ENCODE data around the gene CFAP119. TPM values are rescaled to one million over a fixed set of nuclear protein-coding genes. Genes with fewer than 3 reads are reported as not detected.
A peak's percentile ranks its signal among the peaks of the same experiment; 100 is the strongest.

The CFAP119 gene
- total and polyA plus RNA-seq, 4 donors, result 0.33 to 2.7 (median 1.2) TPM

DNA sequence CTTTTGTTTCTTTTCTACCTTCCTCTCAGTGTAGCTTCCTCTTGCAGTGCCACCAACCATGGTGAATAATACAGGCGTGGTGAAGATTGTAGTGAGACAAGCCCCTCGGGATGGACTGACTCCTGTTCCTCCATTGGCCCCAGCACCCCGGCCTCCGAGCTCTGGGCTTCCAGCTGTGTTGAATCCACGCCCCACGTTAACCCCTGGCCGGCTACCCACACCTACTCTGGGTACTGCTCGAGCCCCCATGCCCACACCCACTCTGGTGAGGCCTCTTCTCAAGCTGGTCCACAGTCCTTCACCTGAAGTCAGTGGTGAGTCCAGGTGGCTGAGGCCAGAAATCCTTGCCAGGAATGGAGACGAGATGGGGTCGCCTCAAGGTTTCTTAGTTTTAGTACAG, 38.9 kb downstream of the CFAP119 start:
- H3K27me3 ChIP-seq (ENCODE audit: control insufficient read depth in 4 of 4, insufficient read depth in 4 of 4, low read length in 3 of 4), result no peaks in the 10 kb centered on the region
- no peak overlapping the region for H3K27ac ChIP-seq (ENCODE audit: low read depth in 1 of 2, low read length in 2 of 2)
- 95% methylated on average over 10 of the region's 10 CpGs for WGBS
- no peak for DNase-seq (ENCODE audit: low spot score)
- H3K36me3 ChIP-seq (ENCODE audit: control insufficient read depth in 4 of 4, insufficient read depth in 3 of 4, low read depth in 1 of 4, low read length in 3 of 4), result peaks cover 48 to 65% (median 53%) of the 10 kb centered on the region in 4 donors
- TF ChIP-seq YY1 (IDR thresholded peaks at IDR 0.05) (no peak), HNF4G (IDR thresholded peaks at IDR 0.05) (no peak)
- H3K9me3 ChIP-seq (ENCODE audit: control insufficient read depth in 4 of 4, low read length in 3 of 4), result no peaks in the 10 kb centered on the region
- no peak overlapping the region for H3K4me3 ChIP-seq (ENCODE audit: low read depth in 1 of 3, low read length in 3 of 3)
- H3K4me1 ChIP-seq (ENCODE audit: control insufficient read depth in 4 of 4, insufficient read depth in 4 of 4, low read length in 3 of 4), result peaks cover 0 to 21% (median 5%) of the 10 kb centered on the region in 4 donors
- no peak overlapping the region for H3K9ac ChIP-seq (ENCODE audit: low read depth in 1 of 2, low read length in 2 of 2)

DNA sequence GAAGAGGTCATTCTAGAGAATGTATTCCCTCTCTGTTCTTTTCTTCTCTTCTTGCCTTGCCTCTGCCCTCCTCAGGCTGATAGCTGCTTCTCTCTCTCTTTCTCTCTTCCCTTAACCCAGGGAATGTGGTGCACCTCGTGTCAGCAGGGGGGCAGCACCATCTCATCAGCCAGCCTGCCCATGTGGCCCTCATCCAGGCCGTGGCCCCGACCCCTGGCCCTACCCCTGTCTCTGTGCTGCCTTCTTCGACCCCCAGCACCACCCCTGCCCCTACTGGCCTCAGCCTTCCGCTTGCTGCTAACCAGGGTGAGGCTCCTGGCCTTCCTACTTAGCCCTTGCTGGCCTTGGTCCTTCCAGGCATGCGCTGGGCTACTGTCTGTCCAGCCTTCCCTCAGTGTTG, 39.4 kb downstream of the CFAP119 start:
- Histone ChIP-seq H3K36me3 (ENCODE audit: control insufficient read depth in 4 of 4, insufficient read depth in 3 of 4, low read depth in 1 of 4, low read length in 3 of 4) (peaks cover 49 to 68% (median 53%) of the 10 kb centered on the region in 4 donors), H3K9me3 (ENCODE audit: control insufficient read depth in 4 of 4, low read length in 3 of 4) (no peaks in the 10 kb centered on the region), H3K4me3 (ENCODE audit: low read depth in 1 of 3, low read length in 3 of 3) (no peak overlapping the region), H3K27ac (ENCODE audit: low read depth in 1 of 2, low read length in 2 of 2) (no peak overlapping the region), H3K4me1 (ENCODE audit: control insufficient read depth in 4 of 4, insufficient read depth in 4 of 4, low read length in 3 of 4) (peaks cover 0 to 19% (median 5%) of the 10 kb centered on the region in 4 donors), H3K27me3 (ENCODE audit: control insufficient read depth in 4 of 4, insufficient read depth in 4 of 4, low read length in 3 of 4) (no peaks in the 10 kb centered on the region), H3K9ac (ENCODE audit: low read depth in 1 of 2, low read length in 2 of 2) (no peak overlapping the region)
- no peak for DNase-seq (ENCODE audit: low spot score)
- TF ChIP-seq, protein P1, sequence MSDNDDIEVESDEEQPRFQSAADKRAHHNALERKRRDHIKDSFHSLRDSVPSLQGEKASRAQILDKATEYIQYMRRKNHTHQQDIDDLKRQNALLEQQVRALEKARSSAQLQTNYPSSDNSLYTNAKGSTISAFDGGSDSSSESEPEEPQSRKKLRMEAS (IDR thresholded peaks at IDR 0.05), result no peak
- TF ChIP-seq RAD21 (IDR thresholded peaks at IDR 0.05), result peak in 1 of 2 donors; percentile 37
- no peak for TF ChIP-seq NR2F2 (IDR thresholded peaks at IDR 0.05)
- no peak for TF ChIP-seq FOXA2 (IDR thresholded peaks at IDR 0.05)
- WGBS, result 71% methylated on average over 6 of the region's 6 CpGs

DNA sequence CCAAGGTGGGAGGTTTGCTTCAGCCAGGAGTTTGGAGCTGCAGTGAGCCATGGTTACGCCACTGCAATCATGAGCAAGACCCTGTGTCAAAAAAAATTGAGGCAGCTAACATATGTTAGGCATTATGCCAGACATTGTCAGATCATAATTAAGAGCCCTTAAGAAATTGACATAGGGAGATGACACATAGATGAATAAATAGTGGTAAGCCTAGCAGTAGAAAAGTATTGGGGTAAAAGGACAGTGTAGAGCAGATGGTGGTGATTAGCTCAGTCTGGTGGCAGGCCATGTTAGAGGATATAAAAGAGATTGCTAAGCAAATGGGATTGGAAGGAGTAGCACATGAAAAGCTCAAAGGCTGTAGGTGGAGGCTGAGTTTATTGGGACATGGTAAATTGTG, 40.3 kb downstream of the CFAP119 start:
- peaks cover 0 to 19% (median 5%) of the 10 kb centered on the region in 4 donors for H3K4me1 ChIP-seq (ENCODE audit: control insufficient read depth in 4 of 4, insufficient read depth in 4 of 4, low read length in 3 of 4)
- H3K36me3 ChIP-seq (ENCODE audit: control insufficient read depth in 4 of 4, insufficient read depth in 3 of 4, low read depth in 1 of 4, low read length in 3 of 4), result peaks cover 51 to 76% (median 59%) of the 10 kb centered on the region in 4 donors
- 100% methylated on average over 1 of the region's 1 CpG for WGBS
- TF ChIP-seq JUND (IDR thresholded peaks at IDR 0.05) (no peak), YY1 (IDR thresholded peaks at IDR 0.05) (no peak), EGR1 (IDR thresholded peaks at IDR 0.05; ENCODE audit: low read depth in 2 of 2) (no peak), GABPA (IDR thresholded peaks at IDR 0.05 in 1 of 2, conservative IDR thresholded peaks at IDR 0.05 in 1 of 2) (no peak), FOXA1 (IDR thresholded peaks at IDR 0.05) (no peak), NR2F2 (IDR thresholded peaks at IDR 0.05) (no peak), HNF4A (conservative IDR thresholded peaks at IDR 0.05) (no peak)
- TF ChIP-seq, protein P2, sequence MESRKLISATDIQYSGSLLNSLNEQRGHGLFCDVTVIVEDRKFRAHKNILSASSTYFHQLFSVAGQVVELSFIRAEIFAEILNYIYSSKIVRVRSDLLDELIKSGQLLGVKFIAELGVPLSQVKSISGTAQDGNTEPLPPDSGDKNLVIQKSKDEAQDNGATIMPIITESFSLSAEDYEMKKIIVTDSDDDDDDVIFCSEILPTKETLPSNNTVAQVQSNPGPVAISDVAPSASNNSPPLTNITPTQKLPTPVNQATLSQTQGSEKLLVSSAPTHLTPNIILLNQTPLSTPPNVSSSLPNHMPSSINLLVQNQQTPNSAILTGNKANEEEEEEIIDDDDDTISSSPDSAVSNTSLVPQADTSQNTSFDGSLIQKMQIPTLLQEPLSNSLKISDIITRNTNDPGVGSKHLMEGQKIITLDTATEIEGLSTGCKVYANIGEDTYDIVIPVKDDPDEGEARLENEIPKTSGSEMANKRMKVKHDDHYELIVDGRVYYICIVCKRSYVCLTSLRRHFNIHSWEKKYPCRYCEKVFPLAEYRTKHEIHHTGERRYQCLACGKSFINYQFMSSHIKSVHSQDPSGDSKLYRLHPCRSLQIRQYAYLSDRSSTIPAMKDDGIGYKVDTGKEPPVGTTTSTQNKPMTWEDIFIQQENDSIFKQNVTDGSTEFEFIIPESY (IDR thresholded peaks at IDR 0.05), result no peak
- H3K27me3 ChIP-seq (ENCODE audit: control insufficient read depth in 4 of 4, insufficient read depth in 4 of 4, low read length in 3 of 4), result no peaks in the 10 kb centered on the region
- DNase-seq (ENCODE audit: low spot score), result no peak
- H3K9ac ChIP-seq (ENCODE audit: low read depth in 1 of 2, low read length in 2 of 2), result no peak overlapping the region
- no peak overlapping the region for H3K27ac ChIP-seq (ENCODE audit: low read depth in 1 of 2, low read length in 2 of 2)
- H3K9me3 ChIP-seq (ENCODE audit: control insufficient read depth in 4 of 4, low read length in 3 of 4), result no peaks in the 10 kb centered on the region
- no peak overlapping the region for H3K4me3 ChIP-seq (ENCODE audit: low read depth in 1 of 3, low read length in 3 of 3)

DNA sequence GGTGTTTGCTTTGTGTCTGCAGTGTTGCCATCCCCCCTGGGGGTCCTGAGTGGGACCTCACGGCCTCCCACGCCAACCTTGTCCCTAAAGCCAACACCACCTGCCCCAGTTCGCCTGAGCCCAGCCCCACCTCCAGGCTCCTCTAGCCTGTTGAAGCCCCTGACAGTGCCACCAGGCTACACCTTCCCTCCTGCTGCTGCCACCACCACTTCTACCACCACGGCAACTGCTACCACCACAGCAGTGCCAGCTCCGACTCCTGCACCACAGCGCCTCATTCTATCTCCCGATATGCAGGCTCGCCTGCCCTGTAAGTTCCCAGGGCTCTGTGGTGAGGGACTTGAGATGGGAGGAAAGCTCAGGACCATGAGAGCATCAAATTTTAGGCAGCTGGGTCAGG, 40.7 kb downstream of the CFAP119 start:
- H3K9ac ChIP-seq (ENCODE audit: low read depth in 1 of 2, low read length in 2 of 2), result no peak overlapping the region
- H3K9me3 ChIP-seq (ENCODE audit: control insufficient read depth in 4 of 4, low read length in 3 of 4), result no peaks in the 10 kb centered on the region
- TF ChIP-seq GABPA (IDR thresholded peaks at IDR 0.05 in 1 of 2, conservative IDR thresholded peaks at IDR 0.05 in 1 of 2) (no peak), FOXA1 (IDR thresholded peaks at IDR 0.05) (no peak), YY1 (IDR thresholded peaks at IDR 0.05) (no peak), HNF4A (conservative IDR thresholded peaks at IDR 0.05) (no peak)
- TF ChIP-seq, protein P3, sequence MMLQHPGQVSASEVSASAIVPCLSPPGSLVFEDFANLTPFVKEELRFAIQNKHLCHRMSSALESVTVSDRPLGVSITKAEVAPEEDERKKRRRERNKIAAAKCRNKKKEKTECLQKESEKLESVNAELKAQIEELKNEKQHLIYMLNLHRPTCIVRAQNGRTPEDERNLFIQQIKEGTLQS (IDR thresholded peaks at IDR 0.05), result no peak
- peaks cover 0 to 18% (median 5%) of the 10 kb centered on the region in 4 donors for H3K4me1 ChIP-seq (ENCODE audit: control insufficient read depth in 4 of 4, insufficient read depth in 4 of 4, low read length in 3 of 4)
- 98% methylated on average over 8 of the region's 8 CpGs for WGBS
- H3K36me3 ChIP-seq (ENCODE audit: control insufficient read depth in 4 of 4, insufficient read depth in 3 of 4, low read depth in 1 of 4, low read length in 3 of 4), result peaks cover 51 to 80% (median 63%) of the 10 kb centered on the region in 4 donors
- H3K4me3 ChIP-seq (ENCODE audit: low read depth in 1 of 3, low read length in 3 of 3), result no peak overlapping the region
- H3K27me3 ChIP-seq (ENCODE audit: control insufficient read depth in 4 of 4, insufficient read depth in 4 of 4, low read length in 3 of 4), result no peaks in the 10 kb centered on the region
- no peak overlapping the region for H3K27ac ChIP-seq (ENCODE audit: low read depth in 1 of 2, low read length in 2 of 2)
- DNase-seq (ENCODE audit: low spot score), result no peak
